ENCODE data around the gene IGFBP2.
A peak's percentile ranks its signal among the peaks of the same experiment; 100 is the strongest.

Gene IGFBP2

DNA sequence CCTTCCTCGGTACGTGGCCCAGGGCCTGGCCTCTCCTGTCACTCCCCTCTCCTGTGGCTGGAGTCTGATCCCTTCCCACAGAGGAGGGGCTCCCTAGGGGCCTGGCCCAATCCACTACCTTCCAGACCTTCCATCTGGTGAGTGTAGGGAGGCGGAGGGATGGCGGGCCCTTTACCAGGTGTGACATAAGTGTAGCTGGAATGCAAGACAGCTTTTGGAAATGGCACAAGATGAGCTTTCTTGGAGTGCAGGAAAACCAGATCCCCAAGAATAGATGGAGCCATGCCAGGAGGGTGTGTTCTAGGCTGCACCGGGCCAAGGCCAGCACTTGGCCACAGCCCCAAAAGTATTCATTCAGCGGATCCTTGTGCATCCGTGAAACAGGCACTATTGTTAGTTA, 32.0 kb downstream of the IGFBP2 start:
- no peak for DNase-seq

DNA sequence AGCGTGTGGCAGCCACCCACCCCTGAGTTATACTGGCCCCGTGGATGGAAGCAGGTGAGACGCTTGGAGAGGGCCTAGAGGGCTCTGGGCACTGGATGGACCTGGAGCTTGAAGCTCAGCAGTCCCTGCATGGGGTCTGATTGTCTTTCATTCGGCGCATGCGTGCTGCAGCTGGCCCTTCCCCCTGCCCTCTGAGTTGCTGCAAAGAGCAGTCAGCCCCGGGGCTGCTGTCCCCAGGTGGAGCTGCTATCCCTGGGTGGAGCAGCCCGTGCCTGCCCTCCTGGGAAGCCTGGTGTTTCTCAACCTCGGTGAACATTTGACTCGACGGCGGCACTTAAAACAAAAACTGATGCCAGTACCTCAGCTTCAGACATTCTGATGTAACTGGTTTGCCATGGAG, 32.5 kb downstream of the IGFBP2 start:
- DNase-seq: peak; percentile 77

DNA sequence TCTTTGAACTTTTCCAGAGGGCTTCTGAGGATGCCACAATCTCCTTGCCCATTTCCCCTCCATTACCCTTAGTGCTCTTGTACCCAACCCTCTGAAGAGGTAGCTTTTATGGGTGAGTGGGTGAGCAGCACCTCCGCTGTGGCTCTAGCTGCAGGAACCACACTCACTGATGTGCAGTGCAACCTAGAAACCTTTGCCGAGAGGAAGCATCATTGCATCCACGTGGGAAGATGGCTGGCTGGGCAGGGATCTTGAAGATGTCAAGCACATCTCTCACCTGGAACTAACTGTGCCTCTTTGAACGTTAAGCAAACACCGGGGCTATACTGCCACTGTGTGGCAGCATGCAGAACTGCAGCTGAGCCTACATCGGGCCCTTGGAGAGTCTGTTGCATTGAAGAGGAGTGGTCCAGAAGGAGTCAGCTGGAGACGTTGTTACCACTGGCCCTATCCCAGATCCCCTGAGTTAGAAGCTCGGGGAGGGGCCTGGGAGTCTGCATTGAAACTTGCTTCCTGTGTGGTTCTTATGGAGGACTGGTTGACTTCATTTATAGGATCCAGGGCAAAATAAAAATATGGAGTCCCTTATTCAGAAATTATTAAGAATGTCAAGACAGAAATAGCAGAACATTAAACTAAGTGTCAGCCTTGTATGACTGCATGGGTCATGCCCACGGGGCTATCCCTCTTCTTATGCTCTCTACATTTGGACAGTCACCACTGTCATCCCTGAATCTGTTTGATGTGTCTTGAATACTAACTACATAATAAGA, 33.4 kb downstream of the IGFBP2 start:
- DNase-seq: peak; percentile 88

DNA sequence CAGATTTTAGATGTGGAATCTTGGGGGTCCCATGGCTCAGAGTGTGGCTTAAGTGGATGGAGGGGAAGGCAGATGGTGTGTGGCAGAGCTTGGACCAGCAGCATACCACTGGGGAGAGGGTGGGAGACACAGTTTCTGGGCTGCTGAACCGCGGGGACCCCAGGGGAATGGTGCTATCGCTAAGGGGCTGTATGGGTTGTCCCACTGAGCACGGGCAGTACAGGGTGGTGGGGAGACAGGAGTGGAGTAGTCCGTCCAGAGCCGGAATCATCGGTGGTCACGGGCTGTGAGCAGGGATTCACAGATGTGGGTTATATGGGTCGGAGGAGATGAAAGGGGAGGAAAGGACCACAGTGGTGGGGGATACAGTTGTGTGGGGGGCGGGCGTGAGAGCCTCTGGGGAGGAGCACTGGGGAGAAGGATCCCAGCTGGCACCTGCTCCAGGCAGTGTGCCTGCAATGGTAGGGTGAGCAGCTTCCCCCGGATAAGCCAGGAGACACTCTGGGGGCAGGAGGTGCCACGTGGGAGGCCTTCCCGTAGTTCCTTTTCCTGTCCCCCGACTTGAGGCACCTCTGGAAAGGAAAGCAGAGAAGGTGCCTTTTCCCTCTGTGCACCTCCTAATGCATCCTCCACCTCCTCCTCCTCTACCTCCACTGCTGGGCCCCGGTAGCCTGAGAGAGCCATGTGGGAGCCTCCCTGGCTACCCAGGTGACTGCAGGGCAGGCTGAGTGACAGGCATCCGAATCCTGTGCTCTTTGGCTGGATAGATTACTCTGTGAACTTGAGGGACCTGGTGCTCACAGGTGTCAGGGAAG, 37.3 kb downstream of the IGFBP2 start:
- no peak for DNase-seq

DNA sequence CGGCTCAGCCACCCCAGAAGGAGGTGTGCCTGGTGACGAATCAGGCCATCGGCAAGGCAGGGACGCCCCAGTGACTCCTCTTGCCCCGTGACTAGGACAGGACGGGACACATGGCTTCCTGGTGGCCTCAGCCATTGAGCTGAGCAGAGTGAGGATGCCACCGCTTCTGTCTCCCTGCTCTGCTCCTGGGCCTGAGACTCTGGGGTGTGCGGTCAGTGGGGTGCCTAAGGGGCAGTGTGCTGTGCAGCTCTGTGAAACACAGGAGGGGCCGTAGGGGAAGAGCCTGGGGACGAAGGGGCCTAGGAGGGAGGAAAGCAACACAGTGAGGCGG, 37.8 kb downstream of the IGFBP2 start:
- no peak for DNase-seq

DNA sequence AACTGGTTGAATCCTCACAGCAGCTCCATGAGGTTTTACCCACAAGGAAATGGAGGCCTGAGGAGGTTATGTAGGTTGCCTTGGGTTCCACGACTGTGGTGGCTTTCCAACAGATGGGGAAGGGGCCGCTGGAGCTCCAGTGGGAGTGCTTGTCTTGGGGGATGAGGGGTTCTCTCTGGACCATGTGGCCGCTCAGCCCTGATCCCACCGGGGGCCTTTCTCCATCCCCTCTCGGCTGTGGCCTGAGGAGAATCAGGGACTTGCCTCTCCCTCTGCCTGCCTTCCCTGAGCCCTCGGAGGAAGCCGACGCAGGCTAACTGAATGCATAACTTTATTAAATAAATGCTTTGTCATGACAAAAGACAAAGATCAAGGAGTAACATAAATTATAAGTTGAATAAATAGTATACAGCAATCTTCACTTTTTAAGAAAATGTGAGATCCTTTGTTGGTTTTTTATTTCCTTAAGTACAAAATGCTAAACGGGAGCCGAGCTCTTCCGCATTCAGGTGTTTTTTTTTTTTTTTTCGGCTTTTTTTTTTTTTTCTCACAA, 38.6 kb downstream of the IGFBP2 start:
- DNase-seq: no peak

DNA sequence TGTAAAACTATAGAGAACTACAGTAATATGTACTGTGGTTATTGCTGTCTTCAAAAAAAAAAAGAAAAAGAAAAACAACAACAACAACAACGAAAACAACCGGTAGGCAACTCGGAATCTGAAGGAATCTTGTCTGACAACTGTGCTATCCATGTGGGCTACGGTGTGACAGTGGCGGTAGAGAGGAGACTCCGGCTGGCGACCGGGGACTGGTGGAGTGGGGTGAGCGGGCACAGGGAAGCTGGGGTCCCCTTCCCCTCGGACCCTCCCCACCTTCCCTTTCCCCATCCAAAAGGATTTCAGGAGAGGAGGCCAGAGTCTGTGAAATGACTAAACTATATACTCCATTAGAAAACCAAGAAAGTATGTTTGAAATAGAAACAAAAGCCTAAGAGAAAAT, 39.2 kb downstream of the IGFBP2 start:
- DNase-seq: no peak

DNA sequence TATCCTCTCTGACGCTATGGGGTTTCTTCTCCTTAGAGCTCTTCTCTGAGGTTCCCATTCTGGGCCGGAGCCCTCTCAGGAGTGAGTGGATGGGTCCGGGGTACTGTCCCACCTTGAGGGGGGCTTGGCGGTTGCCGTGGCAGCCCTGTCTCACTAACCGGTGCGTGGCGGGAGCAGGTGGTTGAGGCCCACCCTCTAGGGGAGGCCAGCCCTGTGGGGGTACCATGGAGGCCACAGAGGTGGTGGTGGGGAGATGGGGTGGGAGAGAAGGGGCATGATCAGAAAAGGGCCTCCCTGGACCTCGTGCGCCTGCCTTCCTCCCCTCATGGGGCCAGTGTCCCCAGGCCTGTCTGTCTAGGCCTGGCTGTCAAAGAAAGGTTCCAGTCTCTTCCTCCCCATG, 39.8 kb downstream of the IGFBP2 start:
- DNase-seq: no peak

DNA sequence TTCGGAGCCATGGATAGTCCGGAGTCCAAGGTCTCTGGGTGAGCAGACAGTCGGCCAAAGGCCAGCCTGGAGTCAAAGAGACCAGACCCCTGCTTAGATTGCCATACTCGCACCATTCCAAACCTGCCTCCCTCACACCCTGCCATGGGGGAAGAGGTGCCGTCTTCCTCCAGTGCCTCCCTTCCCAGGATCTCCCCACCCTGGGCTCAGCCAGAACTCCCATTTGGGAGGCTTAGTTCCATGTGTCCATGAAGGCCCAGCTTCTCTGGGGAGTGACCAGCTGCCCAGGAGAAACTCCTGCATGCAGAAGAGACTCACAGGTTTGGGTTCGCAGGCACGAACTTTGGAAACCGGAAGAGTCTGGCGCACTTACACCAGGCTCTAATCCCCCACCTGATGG, 40.4 kb downstream of the IGFBP2 start:
- no peak for DNase-seq

DNA sequence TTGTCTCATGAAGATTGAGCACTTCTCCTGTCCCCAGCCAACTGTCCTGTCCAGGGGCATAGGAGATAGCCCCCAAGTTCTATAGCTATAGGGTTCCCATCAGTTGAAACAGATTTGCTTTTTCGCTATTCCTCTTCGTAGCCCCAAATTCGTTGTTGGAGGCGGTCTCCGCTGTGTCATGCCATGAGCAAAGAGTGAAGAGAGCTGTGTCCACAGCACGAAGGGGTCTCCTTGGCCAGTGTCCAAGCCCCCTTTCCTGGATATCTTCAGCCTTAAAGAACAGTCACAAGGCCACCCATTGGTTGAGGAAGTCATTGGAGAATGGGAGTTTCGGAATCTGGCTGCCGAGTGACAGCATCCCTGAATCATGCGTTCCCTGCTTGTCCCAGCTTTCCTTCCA, 41.2 kb downstream of the IGFBP2 start:
- DNase-seq: no peak

DNA sequence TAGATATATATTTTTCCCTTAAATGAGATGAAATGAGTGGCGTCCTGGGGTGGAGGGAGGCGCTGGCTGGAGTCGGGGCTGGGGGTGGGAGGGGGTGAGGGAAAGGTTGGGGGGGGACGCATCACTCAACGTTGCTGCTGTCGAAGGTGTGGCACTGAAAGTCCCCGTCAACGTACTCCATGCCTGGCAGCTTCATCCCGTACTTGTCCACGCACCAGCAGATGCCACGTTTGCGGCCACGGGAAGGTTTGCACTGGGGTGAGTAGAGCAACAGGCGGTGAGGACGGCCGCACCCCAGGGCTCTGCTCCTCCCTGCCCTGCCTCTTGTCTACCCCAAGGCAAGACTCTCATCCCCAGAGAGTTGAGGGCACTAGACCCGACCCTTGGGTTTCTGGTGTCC, 43.4 kb downstream of the IGFBP2 start:
- no peak for DNase-seq

DNA sequence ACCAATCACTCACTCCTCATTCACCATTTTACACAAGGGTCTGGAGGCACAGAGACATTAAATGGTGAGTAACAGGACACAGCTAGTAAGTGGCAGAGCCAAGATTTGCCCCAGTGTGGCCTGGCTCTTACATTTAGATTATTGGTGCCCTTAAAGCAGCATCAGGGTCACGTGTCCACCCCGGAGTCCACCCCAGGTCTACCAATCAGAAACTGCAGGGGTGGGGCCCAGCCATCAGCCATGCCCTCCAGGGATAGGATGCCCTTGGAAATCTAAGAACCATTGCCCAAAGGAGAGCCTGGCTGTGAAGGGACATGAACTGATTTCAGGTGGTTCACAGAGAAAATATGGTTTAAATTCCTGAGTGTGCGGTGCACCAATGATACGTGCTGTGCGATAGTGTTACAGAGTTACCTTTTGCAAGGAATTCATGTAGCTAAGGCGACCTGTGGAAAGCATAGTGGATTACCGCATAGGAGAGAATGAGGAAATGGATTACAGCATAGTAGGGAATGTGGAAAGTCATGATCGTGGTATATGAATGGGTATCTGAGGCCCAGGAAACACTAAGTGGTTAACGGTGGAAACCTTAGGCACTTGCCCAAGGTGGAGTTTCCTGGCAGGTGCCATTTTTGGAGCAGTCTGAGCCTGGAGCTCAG, 44.3 kb downstream of the IGFBP2 start:
- no peak for DNase-seq

DNA sequence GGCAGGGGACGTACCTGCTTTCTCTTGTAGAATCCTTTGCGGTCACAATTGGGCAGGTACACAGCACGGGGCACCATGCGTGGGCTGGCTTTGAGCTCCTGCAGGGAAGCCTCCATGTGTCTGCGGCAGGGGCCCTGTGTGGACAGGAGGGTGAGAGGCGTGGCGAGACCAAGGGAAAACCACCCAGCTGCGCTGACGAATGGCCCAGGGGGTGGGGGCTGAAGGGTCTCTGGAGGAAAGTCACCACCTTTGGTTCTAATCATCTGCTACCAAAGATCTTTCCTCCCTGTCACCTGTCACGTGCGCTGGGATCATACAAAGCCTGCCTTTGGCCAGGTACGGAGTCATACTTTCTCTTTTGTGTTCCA, 44.9 kb downstream of the IGFBP2 start:
- DNase-seq: no peak

DNA sequence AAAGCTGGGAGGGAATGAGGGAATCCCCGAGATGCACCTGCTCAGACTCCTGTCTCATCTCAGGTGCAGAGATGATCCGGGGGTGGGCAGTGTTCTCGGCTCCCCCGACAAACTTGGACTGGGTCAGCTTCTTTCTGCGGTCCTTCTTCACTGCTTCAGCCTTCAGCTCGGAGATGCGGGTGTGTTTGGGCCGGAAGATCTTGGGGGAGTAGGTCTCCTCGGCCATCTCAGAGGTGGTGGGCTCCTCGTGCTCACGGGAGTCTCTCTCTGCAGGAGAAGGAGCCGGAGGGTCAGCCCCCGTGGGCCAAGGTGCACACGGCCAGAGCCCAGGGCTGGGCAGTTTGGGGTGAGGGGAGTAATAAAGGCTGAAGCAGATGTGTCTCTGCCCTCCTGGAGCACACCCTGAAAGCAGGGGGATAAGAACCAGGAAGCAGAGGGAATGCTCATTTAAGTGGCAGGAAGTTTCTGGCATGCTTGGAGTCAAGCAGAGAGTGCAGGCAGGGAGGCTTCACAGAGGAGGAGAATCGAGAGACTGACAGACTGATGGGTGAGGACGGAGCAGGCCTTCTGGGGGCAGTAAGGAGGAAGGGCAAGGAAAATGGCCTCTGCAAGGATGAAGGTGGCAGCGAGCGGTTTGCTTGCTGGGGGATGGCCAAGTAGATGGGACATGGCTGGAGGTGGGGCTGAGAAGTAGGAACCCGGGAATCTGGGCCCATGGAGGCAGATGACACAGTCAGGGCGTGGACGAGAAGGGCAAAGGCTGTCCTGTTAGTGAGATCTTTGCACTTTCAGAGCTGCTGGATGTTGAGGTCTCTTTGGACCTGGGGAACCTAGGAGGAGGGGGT, 45.8 kb downstream of the IGFBP2 start:
- no peak for DNase-seq

DNA sequence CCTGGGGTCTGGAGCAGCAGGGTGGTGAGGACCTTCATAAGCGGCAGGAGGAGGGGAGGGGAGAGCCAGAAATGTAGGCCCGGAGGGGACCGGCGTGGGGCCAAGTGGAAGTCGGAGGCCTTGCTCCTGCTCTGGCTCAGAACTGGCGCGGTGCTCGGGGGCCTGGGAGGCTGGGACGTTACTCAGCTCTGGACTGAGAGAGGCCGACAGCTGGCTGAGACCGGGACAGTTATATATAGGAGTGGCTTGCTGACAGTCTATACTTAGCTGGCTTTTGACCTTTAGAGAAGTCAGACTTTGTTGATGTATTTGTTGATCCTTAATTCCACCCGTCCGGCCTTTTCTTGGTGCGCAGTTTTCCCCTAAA, 46.4 kb downstream of the IGFBP2 start:
- no peak for DNase-seq

DNA sequence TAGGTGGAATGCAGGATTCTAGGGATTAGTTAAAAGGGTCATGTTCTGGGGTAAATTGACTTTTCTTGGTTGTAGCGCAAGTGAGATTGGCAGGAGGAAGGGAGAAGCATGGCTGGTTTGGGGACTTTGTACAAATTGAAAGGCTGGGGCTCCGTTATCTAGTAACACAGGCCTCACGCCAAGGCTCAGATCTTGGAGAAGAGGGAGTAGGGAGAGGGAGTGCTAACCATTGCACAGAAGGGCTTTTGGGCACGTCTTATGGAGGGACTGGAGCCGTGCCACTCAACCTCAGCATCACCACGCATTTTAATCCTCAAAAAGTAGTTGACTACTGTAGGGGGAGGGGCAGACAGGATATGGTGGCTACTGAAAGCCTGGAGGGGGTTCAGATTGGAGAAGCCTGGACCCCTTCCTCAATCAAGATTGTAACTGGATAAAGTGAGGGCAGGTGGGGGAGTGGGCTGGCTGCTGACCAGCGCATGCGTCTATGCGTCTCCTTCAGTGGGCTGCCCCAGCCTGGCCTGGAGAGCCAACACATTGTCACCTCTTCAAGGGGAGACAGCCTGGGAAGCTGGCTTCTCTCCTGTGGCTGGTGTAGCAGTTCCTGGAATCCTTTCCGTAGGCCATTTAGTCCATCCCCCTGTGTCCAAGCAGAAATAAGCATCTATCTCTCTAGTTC, 47.9 kb downstream of the IGFBP2 start:
- no peak for DNase-seq

DNA sequence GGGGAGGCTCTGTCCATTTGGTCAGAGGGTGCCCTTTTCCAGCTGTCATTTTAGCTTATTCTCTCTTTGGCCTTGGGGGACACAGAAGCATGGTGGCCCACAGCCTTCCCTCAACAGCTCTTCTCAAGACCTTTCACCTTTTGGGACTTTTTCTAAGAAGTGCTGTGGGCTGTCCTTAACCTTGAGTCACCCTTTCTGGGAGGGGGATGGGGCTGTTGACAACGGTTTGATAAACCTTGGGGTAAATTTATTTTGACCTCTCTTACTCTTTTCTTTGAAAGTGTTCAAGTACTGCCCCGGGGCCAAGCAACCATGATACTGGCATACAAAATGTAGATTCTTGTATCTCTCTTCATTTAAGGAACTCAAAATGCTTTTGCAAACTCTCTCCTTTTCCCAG, 48.5 kb downstream of the IGFBP2 start:
- DNase-seq: no peak

DNA sequence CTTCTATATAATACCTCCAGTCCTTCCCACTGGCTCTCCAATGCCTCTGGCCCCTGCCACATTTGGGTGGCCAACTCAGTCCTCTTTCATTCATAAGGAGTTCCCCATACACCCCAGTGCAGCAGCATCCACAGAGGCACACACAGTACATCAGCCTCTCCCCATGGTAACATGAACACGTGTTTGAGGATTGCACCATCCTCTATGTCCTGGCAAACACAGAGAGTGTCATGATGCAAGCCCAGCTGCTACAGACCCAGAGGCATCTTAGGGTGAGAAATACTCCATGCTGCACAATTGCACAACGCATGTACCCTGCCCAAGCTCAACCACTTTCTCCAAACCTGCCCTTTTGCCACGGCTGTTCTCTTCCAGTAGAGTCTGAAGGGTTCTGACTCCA, 50.6 kb downstream of the IGFBP2 start:
- no peak for DNase-seq

DNA sequence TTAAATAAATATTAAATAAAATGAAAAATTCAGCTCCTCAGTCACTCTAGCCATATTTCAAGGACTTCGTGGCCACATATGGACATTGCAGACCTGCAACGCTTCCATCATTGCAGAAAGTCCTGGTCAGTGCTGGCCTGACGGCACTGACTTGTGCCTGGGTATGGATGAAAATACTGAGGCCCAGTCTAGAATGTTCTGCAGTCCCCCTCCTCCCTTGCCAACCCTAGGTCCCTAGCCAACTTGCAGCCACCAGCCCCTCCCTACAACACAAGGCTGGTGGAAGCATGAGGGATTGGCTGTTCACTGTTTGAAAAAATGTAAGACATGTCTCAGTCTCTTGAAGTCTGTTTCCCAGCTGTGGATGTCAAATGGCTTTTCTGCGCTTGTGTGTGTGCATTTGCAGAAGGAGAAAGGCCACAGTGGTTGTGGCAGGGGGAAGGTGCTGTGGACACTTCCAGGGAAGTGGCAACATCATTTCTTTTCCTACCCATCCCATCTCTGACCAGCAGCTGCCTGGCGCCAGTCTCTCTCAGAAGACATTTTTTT, 52.2 kb downstream of the IGFBP2 start:
- no peak for DNase-seq

DNA sequence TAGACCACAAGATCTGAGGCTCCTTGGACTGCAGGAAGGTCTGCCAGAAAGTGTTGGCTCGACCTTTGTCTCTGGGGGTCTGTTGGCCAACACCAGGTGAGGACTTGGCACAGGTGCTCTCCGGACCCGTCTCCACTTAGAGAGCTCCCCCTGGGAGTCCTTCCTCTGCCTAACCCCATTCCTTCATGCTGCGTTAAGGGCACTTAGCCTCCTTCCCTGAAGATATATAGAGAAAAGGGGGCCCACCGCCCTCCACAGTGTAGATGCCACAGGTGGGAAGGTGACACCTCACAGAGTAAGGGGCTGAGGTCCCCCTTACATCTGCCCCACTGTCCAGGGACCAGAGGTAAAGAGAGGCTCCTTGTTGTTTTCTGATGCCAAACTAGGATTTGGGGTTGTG, 53.9 kb downstream of the IGFBP2 start:
- DNase-seq: no peak

DNA sequence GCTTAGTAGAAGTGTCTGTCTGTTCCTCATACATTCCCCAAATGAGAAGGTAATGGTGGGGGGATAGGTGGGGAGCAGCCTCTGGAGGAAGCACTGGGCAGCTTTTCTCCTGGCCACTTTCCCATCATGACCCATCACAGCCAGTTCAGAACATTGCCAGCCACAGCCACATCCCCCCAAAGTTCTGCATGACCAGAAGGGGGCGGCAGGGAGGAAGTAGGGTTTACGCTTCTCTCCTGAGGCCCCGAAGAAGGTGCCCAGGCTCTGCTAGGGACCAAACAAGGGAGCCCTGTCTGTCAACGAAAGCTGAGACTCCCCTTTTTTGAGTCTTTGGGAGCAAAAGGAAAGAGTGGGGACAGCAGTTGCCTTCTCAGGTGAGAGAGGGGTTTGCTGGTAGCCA, 54.4 kb downstream of the IGFBP2 start:
- DNase-seq: no peak

DNA sequence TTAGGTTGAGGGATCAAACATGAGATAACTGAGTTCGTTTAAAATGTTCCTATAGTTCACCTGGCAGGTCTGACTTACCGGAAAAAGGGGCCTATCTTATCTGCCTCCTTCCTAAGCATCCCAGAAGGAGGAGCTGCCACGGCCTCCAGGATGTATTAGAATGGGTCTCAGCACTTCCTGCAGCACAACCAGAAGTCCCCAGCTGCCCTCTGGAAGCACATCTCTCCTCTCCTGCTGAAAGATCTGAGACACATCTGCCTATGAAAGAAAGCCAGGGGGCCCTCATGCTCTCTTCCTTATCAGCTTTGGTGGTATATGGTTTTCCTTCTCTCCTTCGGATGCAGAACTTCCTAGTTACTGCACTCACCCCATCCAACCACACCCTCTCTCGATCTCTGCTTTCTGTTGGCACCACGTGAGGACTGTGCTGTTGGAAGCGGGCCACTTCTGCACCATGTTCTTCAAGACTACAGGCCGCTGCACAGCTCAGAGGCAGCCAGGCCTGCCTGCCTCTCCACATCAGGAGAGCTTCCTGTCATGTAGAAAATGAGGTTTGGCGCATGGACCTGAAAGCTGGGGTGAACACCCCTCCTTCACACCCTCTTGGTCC, 55.6 kb downstream of the IGFBP2 start:
- no peak for DNase-seq

Measured in retina (tissue), 1 donor.